Measurements from ENCODE around the gene NOC3L.

GRCh38 chr10:94292434-94293090 lies 70.2 kb downstream of the NOC3L start:
- TF ChIP-seq, protein P1, sequence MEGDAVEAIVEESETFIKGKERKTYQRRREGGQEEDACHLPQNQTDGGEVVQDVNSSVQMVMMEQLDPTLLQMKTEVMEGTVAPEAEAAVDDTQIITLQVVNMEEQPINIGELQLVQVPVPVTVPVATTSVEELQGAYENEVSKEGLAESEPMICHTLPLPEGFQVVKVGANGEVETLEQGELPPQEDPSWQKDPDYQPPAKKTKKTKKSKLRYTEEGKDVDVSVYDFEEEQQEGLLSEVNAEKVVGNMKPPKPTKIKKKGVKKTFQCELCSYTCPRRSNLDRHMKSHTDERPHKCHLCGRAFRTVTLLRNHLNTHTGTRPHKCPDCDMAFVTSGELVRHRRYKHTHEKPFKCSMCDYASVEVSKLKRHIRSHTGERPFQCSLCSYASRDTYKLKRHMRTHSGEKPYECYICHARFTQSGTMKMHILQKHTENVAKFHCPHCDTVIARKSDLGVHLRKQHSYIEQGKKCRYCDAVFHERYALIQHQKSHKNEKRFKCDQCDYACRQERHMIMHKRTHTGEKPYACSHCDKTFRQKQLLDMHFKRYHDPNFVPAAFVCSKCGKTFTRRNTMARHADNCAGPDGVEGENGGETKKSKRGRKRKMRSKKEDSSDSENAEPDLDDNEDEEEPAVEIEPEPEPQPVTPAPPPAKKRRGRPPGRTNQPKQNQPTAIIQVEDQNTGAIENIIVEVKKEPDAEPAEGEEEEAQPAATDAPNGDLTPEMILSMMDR (IDR thresholded peaks at IDR 0.05): no peak
- TF ChIP-seq POLR2A (IDR thresholded peaks at IDR 0.05): no peak
